MM.1S (cell line): ENCODE measurements around the gene ORMDL3.

Experiments used
- DNase-seq: peaks from one replicate; pipeline ENCODE4 v3.0.0-alpha.2; 2015
- H2AFZ ChIP-seq: fragments of 300-600 bp; sonication (generic); 2 replicates; pipeline ENCODE4 v1.6.0; 2016; ENCODE audit warnings: antibody characterized with exemption, low read length
- H3F3A ChIP-seq: fragments of 300-600 bp; sonication (generic); 2 replicates; pipeline ENCODE4 v1.6.1; 2016; ENCODE audit warnings: mild to moderate bottlenecking, antibody characterized with exemption, low read length, moderate library complexity, mixed read lengths; ENCODE audit not compliant: insufficient read depth
- H3K27ac ChIP-seq: fragments of 300-600 bp; sonication (generic); 2 replicates; pipeline ENCODE4 v1.5.1; 2016; ENCODE audit warnings: mild to moderate bottlenecking, low read length
- H3K27me3 ChIP-seq: fragments of 300-600 bp; sonication (generic); replicated peaks from 2 replicates; pipeline ENCODE4 v1.6.0; 2016; ENCODE audit warnings: low read length; ENCODE audit not compliant: insufficient read depth
- H3K36me3 ChIP-seq: fragments of 300-600 bp; sonication (generic); replicated peaks from 2 replicates; pipeline ENCODE4 v1.6.1; 2016; ENCODE audit warnings: mild to moderate bottlenecking, low read length, mixed read lengths; ENCODE audit not compliant: insufficient read depth
- H3K4me1 ChIP-seq: fragments of 300-600 bp; sonication (generic); 2 replicates; pipeline ENCODE4 v1.6.1; 2016; ENCODE audit warnings: low read length, mixed read lengths
- H3K4me2 ChIP-seq: fragments of 300-600 bp; sonication (generic); 2 replicates; pipeline ENCODE4 v1.6.0; 2016; ENCODE audit warnings: low read depth, low read length
- H3K4me3 ChIP-seq: fragments of 300-600 bp; sonication (generic); 2 replicates; pipeline ENCODE4 v1.5.1; 2016; ENCODE audit warnings: low read length, mixed read lengths
- H3K79me2 ChIP-seq: fragments of 300-600 bp; sonication (generic); 2 replicates; pipeline ENCODE4 v1.6.1; 2016; ENCODE audit warnings: mixed run types, low read length, mixed read lengths
- H3K9ac ChIP-seq: fragments of 300-600 bp; sonication (generic); 2 replicates; pipeline ENCODE4 v1.6.1; 2016; ENCODE audit warnings: low read length, mixed read lengths
- H3K9me2 ChIP-seq: fragments of 300-600 bp; sonication (generic); replicated peaks from 2 replicates; pipeline ENCODE4 v1.6.1; 2016; ENCODE audit warnings: mild to moderate bottlenecking, low read length, mixed read lengths; ENCODE audit not compliant: insufficient read depth
- H3K9me3 ChIP-seq: fragments of 300-600 bp; sonication (generic); replicated peaks from 2 replicates; pipeline ENCODE4 v1.6.1; 2016; ENCODE audit warnings: mild to moderate bottlenecking, low read length, mixed read lengths; ENCODE audit not compliant: insufficient read depth
- H4K20me1 ChIP-seq: fragments of 300-600 bp; sonication (generic); 2 replicates; pipeline ENCODE4 v1.6.1; 2016; ENCODE audit warnings: mild to moderate bottlenecking, low read length, moderate library complexity, mixed read lengths; ENCODE audit not compliant: insufficient read depth
- EZH2 ChIP-seq: fragments of 300-600 bp; sonication (generic); optimal IDR thresholded peaks from 2 replicates; pipeline ENCODE3; 2017; ENCODE audit warnings: low read depth, mild to moderate bottlenecking, antibody characterized with exemption, low read length, mixed read lengths
- EZH2phosphoT487 ChIP-seq: fragments of 300-600 bp; sonication (generic); IDR thresholded peaks from 2 replicates; pipeline ENCODE4 v1.6.1; 2018; ENCODE audit warnings: antibody characterized with exemption, low read length
- TF ChIP-seq, protein P1 (sequence below): fragments of 300-600 bp; sonication (generic); IDR thresholded peaks from 2 replicates; pipeline ENCODE4 v1.5.1; 2016; ENCODE audit warnings: antibody characterized with exemption, low read length, mixed read lengths

The ORMDL3 gene

DNA sequence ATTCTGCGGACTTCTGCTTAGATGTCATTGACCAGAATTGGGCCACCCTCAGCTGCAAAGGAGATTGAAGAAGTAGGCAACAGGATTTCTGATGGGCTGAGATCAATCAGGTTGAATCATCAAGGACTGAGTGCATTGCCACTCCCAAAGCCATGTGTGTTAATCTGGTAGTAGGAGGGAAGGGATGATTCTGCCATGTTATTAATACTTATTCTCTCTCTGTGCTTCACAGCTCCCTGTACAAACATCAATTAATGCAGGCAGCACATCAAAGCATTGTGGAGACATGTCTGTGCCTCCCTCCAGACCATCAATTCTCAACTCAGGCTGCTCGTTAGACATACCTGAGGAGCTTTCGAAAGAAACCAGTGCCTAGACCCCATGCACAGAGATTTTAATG, 11.7 kb upstream of the ORMDL3 start:
- no peaks in the 10 kb centered on the region for H3K27me3 ChIP-seq
- no peaks in the 10 kb centered on the region for H3K9me2 ChIP-seq
- H3K4me3 ChIP-seq: no peak overlapping the region
- peaks cover 16% of the 10 kb centered on the region for H3K4me1 ChIP-seq
- H3K36me3 ChIP-seq: no peaks in the 10 kb centered on the region
- H3F3A ChIP-seq: peaks cover 15% of the 10 kb centered on the region
- H4K20me1 ChIP-seq: no peaks in the 10 kb centered on the region
- H3K79me2 ChIP-seq: no peaks in the 10 kb centered on the region
- no peak overlapping the region; the same call in 1 of the 2 replicates for H3K4me2 ChIP-seq
- no peak overlapping the region for H2AFZ ChIP-seq
- no peaks in the 10 kb centered on the region for H3K9me3 ChIP-seq
- peak overlapping the region; percentile 82; the same call in 1 of the 2 replicates for H3K27ac ChIP-seq
- DNase-seq: no peak
- peak overlapping the region; percentile 55; the same call in 1 of the 2 replicates for H3K9ac ChIP-seq
- TF ChIP-seq EZH2: no peak
- TF ChIP-seq, protein P1, sequence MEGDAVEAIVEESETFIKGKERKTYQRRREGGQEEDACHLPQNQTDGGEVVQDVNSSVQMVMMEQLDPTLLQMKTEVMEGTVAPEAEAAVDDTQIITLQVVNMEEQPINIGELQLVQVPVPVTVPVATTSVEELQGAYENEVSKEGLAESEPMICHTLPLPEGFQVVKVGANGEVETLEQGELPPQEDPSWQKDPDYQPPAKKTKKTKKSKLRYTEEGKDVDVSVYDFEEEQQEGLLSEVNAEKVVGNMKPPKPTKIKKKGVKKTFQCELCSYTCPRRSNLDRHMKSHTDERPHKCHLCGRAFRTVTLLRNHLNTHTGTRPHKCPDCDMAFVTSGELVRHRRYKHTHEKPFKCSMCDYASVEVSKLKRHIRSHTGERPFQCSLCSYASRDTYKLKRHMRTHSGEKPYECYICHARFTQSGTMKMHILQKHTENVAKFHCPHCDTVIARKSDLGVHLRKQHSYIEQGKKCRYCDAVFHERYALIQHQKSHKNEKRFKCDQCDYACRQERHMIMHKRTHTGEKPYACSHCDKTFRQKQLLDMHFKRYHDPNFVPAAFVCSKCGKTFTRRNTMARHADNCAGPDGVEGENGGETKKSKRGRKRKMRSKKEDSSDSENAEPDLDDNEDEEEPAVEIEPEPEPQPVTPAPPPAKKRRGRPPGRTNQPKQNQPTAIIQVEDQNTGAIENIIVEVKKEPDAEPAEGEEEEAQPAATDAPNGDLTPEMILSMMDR: no peak
- TF ChIP-seq EZH2phosphoT487: no peak

DNA sequence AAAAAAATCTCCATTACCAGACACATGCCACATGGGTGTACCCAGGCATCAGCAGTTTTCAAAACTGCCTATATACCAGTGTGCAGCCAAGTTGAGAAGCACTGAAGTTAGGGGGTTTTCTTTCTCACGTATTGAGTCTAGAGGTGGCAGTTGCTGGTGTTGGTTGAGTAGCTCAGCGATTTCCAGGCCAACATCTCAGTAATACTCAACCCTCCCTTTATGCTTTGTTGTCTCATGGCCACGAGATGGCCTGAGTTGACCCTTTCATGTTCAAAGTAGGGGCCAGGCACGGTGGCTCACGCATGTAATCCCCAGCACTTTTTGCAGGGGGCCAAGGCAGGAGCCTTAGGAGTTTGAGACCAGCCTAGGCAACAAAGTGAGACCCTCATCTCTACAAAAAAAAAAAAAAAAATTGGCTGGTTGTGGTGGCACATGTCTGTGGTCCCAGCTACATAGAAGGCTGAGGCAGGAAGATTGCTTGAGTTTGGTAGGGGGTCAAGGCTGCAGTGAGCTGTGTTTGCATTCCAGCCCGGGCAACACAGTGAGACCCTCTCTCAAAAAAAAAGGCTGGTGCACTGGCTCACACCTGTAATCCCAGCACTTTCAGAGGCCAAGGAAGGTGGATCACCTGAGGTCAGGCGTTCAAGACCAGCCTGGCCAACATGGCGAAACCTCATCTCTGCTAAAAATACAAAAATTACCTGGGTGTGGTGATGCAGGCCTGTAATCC, 10.9 kb upstream of the ORMDL3 start:
- no peak for DNase-seq
- H4K20me1 ChIP-seq: no peaks in the 10 kb centered on the region
- no peaks in the 10 kb centered on the region for H3K27me3 ChIP-seq
- no peaks in the 10 kb centered on the region for H3K79me2 ChIP-seq
- H3K36me3 ChIP-seq: no peaks in the 10 kb centered on the region
- H3K4me3 ChIP-seq: no peak overlapping the region
- H3K9ac ChIP-seq: no peak overlapping the region
- peaks cover 16% of the 10 kb centered on the region for H3K4me1 ChIP-seq
- H3K27ac ChIP-seq: no peak overlapping the region
- H2AFZ ChIP-seq: no peak overlapping the region
- no peaks in the 10 kb centered on the region for H3K9me3 ChIP-seq
- no peaks in the 10 kb centered on the region for H3K9me2 ChIP-seq
- H3F3A ChIP-seq: peaks cover 15% of the 10 kb centered on the region
- TF ChIP-seq EZH2phosphoT487 (no peak), EZH2 (no peak)
- TF ChIP-seq, protein P1: no peak
- no peak overlapping the region for H3K4me2 ChIP-seq

DNA sequence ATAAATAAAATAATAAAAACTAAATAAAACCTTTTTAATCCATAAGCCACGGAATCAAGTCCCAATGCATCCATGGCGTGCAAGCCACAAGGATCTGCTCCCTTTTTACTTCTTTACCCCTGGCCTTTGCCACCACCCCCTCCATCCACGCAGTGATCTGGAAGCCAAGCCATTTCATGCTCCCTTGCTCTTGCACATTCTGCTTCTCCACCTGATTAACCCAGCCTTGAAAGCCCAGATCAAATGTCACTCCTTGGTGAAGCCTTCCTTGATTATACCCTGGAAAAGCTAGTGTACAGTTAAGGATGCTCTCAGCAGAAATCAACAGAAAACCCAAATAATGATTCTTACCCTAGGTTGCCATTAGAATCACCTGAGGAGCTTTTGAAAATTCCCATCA, 10.0 kb upstream of the ORMDL3 start:
- Histone ChIP-seq H3K4me2 (no peak overlapping the region), H3F3A (peaks cover 15% of the 10 kb centered on the region), H3K27me3 (no peaks in the 10 kb centered on the region), H2AFZ (no peak overlapping the region), H3K4me3 (no peak overlapping the region), H3K36me3 (no peaks in the 10 kb centered on the region), H4K20me1 (no peaks in the 10 kb centered on the region), H3K9me3 (no peaks in the 10 kb centered on the region), H3K4me1 (peaks cover 16% of the 10 kb centered on the region), H3K79me2 (no peaks in the 10 kb centered on the region), H3K9me2 (no peaks in the 10 kb centered on the region), H3K27ac (no peak overlapping the region), H3K9ac (no peak overlapping the region)
- DNase-seq: no peak
- TF ChIP-seq EZH2: no peak
- TF ChIP-seq, protein P1: no peak
- TF ChIP-seq EZH2phosphoT487: no peak
